ENCODE results near the gene TRNT1. TPM values are rescaled to one million over a fixed set of nuclear protein-coding genes. Genes with fewer than 3 reads are reported as not detected.

Gene TRNT1
- total RNA-seq, 1 donor from 2014 or later, result 27.6 TPM

GRCh38 chr3:3179407-3180094, 52.8 kb downstream of the TRNT1 start, which contains the start of gene CRBN:
CRBN (minus strand) TSS chr3:3179691; CDS start chr3:3179687, 4 bp downstream.
- DNase-seq, result peak; percentile 92

- no peak for DNase-seq
Observed at GRCh38 chr3:3180456-3180855, 53.7 kb downstream of the TRNT1 start.

DNA sequence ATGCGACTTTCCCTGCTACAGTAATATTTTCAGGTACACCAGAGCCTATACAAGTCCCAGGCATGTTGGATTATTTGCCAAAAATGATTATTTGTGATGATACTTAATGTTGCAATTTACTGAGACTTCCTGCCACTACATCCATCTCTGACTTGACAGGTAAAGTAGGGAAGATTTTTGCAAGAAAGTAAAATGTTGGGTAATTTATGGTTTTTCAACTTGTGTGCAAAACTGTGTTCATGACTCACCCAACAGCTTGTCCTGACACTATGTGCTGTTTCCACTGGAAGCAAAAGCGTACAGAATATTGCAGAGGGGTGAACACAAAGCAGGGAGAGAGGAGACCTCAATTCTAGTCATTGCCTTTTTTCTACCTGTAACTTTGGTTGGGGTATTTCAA, 58.1 kb downstream of the TRNT1 start:
- no peak for DNase-seq

DNA sequence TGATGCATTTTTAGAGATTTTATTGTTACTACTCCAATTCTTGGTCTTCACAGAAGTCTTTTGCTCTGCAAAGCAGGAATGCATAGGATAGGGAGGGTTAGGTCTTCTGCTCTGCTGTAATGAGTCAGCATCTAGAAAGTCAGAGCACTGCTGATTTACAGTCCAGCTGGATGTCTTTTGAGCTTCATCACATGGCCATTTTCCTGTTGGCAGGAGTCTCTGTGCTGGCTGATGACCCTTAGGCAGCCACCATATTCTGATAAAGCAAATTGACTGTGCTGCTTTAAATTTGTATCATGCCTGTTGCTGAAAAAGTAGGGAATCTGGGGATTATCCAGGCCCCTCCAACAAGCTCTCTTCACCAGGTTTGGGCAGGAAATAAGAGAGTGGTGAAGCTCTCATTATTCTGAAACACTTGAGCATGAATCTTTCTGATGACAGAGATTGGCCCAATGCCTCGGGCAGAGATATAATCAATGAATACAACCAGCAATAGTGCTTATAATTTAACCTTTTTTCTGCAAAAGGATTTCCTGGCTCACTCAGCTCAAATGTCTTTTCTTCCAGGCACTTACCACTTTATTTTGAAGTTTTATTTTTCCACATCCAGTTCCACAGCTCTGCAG, 62.5 kb downstream of the TRNT1 start:
- DNase-seq, result no peak

- DNase-seq, result no peak
Observed at GRCh38 chr3:3189961-3190360, 63.2 kb downstream of the TRNT1 start.

- DNase-seq, result no peak
Observed at GRCh38 chr3:3191675-3192285, 65.0 kb downstream of the TRNT1 start.

DNA sequence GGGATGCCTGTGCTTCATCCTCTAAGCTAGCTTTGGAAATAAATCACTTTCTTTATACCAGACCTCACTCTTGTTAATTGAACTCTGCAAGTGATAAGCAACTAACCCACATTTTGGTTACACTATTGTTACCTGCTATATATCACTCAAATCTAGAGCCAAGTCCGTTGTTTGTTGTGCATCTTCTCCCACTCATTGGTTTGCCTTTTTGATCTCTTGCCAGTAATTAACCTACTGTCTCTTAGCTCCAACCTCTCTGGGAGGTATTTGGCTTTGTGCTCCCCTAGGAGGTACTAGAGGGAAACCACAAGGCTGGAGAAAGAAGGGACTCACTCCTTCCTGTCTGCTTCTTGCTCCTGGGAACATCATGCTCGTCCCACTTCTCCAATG, 65.5 kb downstream of the TRNT1 start:
- DNase-seq, result no peak

- no peak for DNase-seq
Observed at GRCh38 chr3:3194861-3195260, 68.1 kb downstream of the TRNT1 start.

- DNase-seq, result peak; percentile 30
Observed at GRCh38 chr3:3196148-3196861, 69.6 kb downstream of the TRNT1 start.

Other genes starting within 250 kb of the TRNT1 start
- gene IL5RA, start 16.6 kb upstream of the TRNT1 start, total RNA-seq, result not detected in 2 replicates
- 127 and 245 TPM in 2 replicates for gene CRBN, start 52.8 kb downstream of the TRNT1 start, total RNA-seq